Measurements from ENCODE around the gene NRDC. TPM values are rescaled to one million over a fixed set of nuclear protein-coding genes. Genes with fewer than 3 reads are reported as not detected.

Gene NRDC
- total and polyA plus RNA-seq, 8 donors = 58.4 to 95.6 (median 79.2) TPM

DNA sequence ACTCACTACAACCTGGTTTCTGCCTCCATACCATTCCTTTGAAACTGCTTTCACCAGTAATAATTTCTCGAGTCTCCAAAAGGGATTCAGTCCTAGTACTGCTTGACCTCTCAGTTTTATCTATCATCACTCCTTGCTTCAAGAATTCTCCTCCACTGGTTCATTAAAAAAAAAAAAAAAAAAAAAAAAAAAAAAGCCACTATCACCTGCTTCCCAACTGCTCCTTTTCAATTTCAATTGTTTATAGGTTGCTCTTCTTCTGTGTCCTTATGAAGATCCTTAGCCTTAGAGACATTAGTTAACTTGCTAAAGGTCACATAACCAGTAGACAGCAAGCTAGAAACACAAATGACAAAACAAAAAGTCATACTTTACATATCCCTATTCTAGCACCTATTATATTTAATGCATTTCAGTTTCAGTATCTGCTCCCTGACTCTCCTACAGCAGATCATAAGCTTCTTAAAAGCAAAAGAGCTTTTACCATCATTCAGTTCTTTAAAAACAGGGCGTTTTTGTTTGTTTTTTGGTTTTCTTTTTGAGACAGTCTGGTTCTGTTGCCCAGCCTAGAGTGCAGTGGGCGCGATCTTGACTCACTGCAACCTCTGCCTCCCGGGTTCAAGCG, 7.1 kb downstream of the NRDC start:
- DNase-seq = no peak
- Histone ChIP-seq H3K4me1 (peaks cover 10 to 68% (median 42%) of the 10 kb centered on the region in 4 donors), H3K4me3 (no peak overlapping the region), H3K27me3 (no peaks in the 10 kb centered on the region), H3K27ac (no peak overlapping the region), H3K36me3 (peaks cover 0 to 8% (median 5%) of the 10 kb centered on the region in 4 donors), H3K9me3 (no peaks in the 10 kb centered on the region)
- intact Hi-C loops (cut with DNase I; ENCODE audit: low total_unique reads) = no loop called here
- TF ChIP-seq POLR2AphosphoS5 (IDR thresholded peaks at IDR 0.05) (no peak), EP300 (IDR thresholded peaks at IDR 0.05) (no peak), POLR2A (IDR thresholded peaks at IDR 0.05) (no peak)
- 87 to 96% (median 90%) methylated on average over 6 of the region's 6 CpGs for WGBS, 5 donors

- Histone ChIP-seq H3K4me1 (peaks cover 3 to 62% (median 35%) of the 10 kb centered on the region in 4 donors), H3K27ac (no peak overlapping the region), H3K9me3 (no peaks in the 10 kb centered on the region), H3K36me3 (peaks cover 0 to 8% (median 5%) of the 10 kb centered on the region in 4 donors), H3K27me3 (no peaks in the 10 kb centered on the region), H3K4me3 (no peak overlapping the region)
- WGBS, 5 donors = 92 to 96% (median 93%) methylated on average over 7 of the region's 7 CpGs
- intact Hi-C loops (cut with DNase I; ENCODE audit: low total_unique reads) = no loop called here
- TF ChIP-seq EP300 (IDR thresholded peaks at IDR 0.05) (no peak), POLR2AphosphoS5 (IDR thresholded peaks at IDR 0.05) (no peak)
- no peak for DNase-seq
These were observed 7.8 kb downstream of the NRDC start for GRCh38 chr1:51870603-51871350.

DNA sequence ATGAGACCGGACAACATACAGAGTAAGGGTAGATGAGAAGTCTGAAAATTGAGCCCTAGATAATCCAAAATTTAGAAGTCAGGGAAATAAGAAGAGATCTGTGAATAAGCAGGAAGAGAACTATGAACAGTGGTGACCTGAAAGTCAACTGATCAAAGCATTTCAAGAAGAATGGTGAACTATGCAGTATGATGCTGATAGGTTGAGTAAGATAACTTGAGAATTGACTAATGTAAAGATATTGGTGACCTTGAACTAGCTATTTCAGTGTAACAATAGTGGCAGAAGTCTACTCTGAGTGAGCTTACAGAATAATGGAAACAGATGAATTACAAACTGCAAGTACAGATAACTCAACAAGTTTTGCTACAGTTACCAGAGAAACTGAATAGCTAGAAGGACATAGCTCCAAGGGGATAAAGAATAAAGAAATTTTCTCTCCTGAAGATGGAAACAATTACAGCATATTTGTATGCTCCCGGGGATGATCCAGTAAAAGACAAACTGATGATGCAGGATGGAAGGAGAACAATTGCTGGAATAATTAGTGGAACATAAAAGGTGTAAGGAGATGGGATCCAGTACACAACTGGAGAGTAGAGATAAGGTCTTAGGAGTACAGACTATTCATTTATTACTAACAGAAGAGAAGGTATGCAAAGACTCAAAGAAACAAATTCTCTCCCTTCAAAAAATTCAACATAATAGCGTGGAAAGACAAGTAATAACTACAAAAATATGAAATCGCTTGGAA, 10.9 kb downstream of the NRDC start:
- no peak overlapping the region for H3K27ac ChIP-seq
- no peaks in the 10 kb centered on the region for H3K9me3 ChIP-seq
- peaks cover 0 to 32% (median 14%) of the 10 kb centered on the region in 4 donors for H3K4me1 ChIP-seq
- H3K27me3 ChIP-seq = no peaks in the 10 kb centered on the region
- H3K36me3 ChIP-seq = peaks cover 0 to 3% (median 0%) of the 10 kb centered on the region in 4 donors
- no peak overlapping the region for H3K4me3 ChIP-seq
- intact Hi-C loops (cut with DNase I; ENCODE audit: low total_unique reads) = no loop called here
- TF ChIP-seq, protein P1, sequence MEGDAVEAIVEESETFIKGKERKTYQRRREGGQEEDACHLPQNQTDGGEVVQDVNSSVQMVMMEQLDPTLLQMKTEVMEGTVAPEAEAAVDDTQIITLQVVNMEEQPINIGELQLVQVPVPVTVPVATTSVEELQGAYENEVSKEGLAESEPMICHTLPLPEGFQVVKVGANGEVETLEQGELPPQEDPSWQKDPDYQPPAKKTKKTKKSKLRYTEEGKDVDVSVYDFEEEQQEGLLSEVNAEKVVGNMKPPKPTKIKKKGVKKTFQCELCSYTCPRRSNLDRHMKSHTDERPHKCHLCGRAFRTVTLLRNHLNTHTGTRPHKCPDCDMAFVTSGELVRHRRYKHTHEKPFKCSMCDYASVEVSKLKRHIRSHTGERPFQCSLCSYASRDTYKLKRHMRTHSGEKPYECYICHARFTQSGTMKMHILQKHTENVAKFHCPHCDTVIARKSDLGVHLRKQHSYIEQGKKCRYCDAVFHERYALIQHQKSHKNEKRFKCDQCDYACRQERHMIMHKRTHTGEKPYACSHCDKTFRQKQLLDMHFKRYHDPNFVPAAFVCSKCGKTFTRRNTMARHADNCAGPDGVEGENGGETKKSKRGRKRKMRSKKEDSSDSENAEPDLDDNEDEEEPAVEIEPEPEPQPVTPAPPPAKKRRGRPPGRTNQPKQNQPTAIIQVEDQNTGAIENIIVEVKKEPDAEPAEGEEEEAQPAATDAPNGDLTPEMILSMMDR (IDR thresholded peaks at IDR 0.05) = no peak
- no peak for TF ChIP-seq POLR2AphosphoS5 (IDR thresholded peaks at IDR 0.05)
- no peak for DNase-seq
- WGBS, 5 donors = 94 to 98% (median 95%) methylated on average over 4 of the region's 4 CpGs

DNA sequence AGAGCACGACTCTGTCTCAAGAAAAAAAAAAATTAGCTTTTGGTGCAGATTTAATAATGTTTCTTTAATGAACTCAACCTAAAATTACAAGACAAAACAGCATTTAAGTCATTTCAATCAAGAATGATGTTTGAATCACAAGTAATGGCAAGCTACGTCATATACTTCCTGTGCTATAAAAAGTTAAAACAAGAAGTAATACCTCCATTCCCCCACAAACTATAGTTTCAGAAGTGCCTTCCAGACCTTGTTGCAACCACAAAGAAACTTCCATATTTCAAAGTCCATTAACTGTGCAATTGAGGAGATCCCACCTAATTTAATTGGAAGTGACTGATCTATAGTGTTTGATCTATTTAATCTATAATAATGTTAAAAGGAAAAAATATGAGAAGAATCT, 15.1 kb downstream of the NRDC start:
- intact Hi-C loops (cut with DNase I; ENCODE audit: low total_unique reads) = no loop called here
- peaks cover 0 to 15% (median 6%) of the 10 kb centered on the region in 4 donors for H3K4me1 ChIP-seq
- TF ChIP-seq POLR2A (IDR thresholded peaks at IDR 0.05) (no peak), POLR2AphosphoS5 (IDR thresholded peaks at IDR 0.05) (no peak), EP300 (IDR thresholded peaks at IDR 0.05) (no peak)
- TF ChIP-seq, protein P1 (IDR thresholded peaks at IDR 0.05) = no peak
- 89 to 90% (median 90%) methylated on average over 2 of the region's 2 CpGs for WGBS, 5 donors
- H3K27ac ChIP-seq = no peak overlapping the region
- no peaks in the 10 kb centered on the region for H3K27me3 ChIP-seq
- no peak overlapping the region for H3K4me3 ChIP-seq
- no peaks in the 10 kb centered on the region for H3K9me3 ChIP-seq
- no peak for DNase-seq
- peaks cover 0 to 3% (median 0%) of the 10 kb centered on the region in 4 donors for H3K36me3 ChIP-seq

- intact Hi-C loops (cut with DNase I; ENCODE audit: low total_unique reads) = no loop called here
- Histone ChIP-seq H3K4me3 (no peak overlapping the region), H3K27me3 (no peaks in the 10 kb centered on the region), H3K36me3 (peaks cover 0 to 3% (median 0%) of the 10 kb centered on the region in 4 donors), H3K4me1 (no peaks in the 10 kb centered on the region), H3K9me3 (no peaks in the 10 kb centered on the region), H3K27ac (no peak overlapping the region)
- 88 to 98% (median 96%) methylated on average over 5 of the region's 5 CpGs for WGBS, 5 donors
- DNase-seq = no peak
- TF ChIP-seq POLR2A (IDR thresholded peaks at IDR 0.05) (no peak), POLR2AphosphoS5 (IDR thresholded peaks at IDR 0.05) (no peak), EP300 (IDR thresholded peaks at IDR 0.05) (no peak)
- TF ChIP-seq, protein P1 (IDR thresholded peaks at IDR 0.05) = no peak
These were observed 16.9 kb downstream of the NRDC start for GRCh38 chr1:51861669-51862068.
